GM10248 (cell line): ENCODE data around the gene MIPEP.

Experiments
- CTCF ChIA-PET: fragments of 300-600 bp; sonication (Branson Sonifier 250); formaldehyde crosslinking; extraction: SDS; loops from one replicate; lab custom pipeline; 2021; ENCODE audit warnings: antibody characterized with exemption; lab: Yijun Ruan, JAX
- POLR2A ChIA-PET: fragments of 350-650 bp; sonication (Branson Sonifier 250); formaldehyde crosslinking; extraction: SDS; loops from one replicate; lab custom pipeline; 2020; ENCODE audit warnings: antibody characterized with exemption; lab: Yijun Ruan, JAX
- DNase-seq: peaks from one replicate; pipeline ENCODE4 v3.0.0; 2012; ENCODE audit errors: extremely low spot score
- TF ChIP-seq, protein P1 (sequence below): IDR thresholded peaks from 2 replicates; pipeline ENCODE4 v1.5.1; 2012; ENCODE audit warnings: mild to moderate bottlenecking, low read depth; ENCODE audit errors: extremely low read depth, missing control alignments, control extremely low read depth

Gene MIPEP

DNA sequence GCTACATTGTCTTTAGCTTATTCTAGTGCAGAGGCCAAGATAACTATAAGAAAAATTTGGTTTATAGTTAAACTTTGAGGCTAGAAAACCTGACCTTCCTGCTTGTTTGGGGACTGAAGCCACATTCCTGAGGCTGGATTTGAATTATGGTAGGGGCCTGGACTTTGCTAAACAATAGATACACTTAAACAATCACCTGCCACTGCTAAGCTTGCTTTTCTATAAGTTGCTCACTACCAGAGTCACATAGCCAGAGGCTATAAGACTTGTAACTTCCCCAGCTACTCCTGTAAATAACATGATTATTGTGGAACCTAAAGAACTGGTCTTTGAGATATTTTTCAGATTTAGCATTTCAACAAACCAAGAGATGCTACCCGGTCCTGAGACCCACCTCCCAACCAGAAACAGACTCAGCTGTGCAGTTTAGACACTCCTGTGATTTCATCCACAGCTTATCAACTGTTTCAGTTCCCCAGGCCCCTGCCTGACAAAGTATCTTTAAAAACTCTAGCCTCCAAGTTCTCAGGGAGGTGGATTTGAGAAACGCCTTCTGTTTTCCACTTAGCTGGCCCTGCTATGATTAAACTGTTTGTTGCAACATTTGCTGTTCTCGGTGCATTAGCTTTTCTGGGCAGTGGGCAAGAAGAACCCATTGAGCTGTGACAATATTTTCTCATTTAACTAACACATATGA, 77.7 kb downstream of the MIPEP start:
- POLR2A ChIA-PET, result no interaction called here
- DNase-seq, result no peak
- TF ChIP-seq, protein P1, sequence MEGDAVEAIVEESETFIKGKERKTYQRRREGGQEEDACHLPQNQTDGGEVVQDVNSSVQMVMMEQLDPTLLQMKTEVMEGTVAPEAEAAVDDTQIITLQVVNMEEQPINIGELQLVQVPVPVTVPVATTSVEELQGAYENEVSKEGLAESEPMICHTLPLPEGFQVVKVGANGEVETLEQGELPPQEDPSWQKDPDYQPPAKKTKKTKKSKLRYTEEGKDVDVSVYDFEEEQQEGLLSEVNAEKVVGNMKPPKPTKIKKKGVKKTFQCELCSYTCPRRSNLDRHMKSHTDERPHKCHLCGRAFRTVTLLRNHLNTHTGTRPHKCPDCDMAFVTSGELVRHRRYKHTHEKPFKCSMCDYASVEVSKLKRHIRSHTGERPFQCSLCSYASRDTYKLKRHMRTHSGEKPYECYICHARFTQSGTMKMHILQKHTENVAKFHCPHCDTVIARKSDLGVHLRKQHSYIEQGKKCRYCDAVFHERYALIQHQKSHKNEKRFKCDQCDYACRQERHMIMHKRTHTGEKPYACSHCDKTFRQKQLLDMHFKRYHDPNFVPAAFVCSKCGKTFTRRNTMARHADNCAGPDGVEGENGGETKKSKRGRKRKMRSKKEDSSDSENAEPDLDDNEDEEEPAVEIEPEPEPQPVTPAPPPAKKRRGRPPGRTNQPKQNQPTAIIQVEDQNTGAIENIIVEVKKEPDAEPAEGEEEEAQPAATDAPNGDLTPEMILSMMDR, result no peak
- CTCF ChIA-PET, result interaction anchor here (0.8 to 2.4 kb wide), 21 partner anchors 8 to 458 kb away, joined by 3 to 11 read pairs (median 4); no protein-coding TSS in a partner anchor

DNA sequence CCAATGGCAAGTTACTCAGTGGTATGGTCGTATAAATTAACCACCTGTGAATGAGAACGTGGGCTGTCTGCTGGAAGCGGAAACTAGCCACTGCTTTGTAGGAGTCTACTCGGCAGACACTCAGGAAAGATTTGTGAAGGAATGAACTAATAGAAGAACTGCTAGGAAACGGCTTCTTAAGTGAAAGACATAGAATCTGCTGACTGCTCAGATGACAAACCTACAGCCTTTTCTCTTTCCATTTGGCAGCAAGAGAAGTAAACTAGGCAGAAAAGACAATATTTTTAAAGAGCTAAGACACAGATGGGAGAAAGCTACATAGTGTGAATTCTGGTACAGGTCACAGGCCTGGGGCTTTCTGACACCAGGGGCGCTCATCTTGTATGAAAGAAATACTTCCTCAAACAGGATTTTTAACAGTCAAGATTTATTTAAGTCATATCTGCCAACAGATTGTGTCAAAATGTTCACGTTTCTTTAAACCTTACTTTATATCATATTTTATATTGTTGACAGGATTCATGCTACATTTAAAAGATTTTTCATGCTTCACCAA, 78.4 kb downstream of the MIPEP start:
- CTCF ChIA-PET, result interaction anchor here (0.8 to 2.4 kb wide), 19 partner anchors 10 to 459 kb away, joined by 3 to 11 read pairs (median 5); no protein-coding TSS in a partner anchor
- POLR2A ChIA-PET, result no interaction called here
- TF ChIP-seq, protein P1, result peak; percentile 41
- peak; percentile 36 for DNase-seq

DNA sequence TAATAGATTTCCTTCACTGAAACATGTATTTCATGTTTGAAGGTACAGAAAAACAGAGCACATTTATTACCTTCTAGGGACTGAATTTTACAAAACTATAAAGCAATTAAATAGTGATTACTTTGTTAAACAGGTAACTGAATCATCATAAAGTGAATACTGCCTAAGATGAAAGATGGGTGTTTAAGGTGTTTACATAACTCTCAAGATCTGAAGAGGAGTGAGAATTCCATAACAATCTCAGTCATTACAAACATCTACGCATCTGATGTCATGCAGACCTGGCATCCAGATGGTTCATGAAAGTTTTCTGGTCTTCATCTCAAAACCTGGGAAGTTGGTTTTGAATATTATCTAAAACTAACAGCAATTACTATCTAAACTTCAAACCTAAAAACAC, 80.4 kb downstream of the MIPEP start:
- DNase-seq, result no peak
- ChIA-PET CTCF (interaction anchor here (1.2 to 1.7 kb wide), 2 partner anchors 15 to 36 kb away, joined by 3 to 5 read pairs; no protein-coding TSS in a partner anchor), POLR2A (no interaction called here)
- TF ChIP-seq, protein P1, result no peak

DNA sequence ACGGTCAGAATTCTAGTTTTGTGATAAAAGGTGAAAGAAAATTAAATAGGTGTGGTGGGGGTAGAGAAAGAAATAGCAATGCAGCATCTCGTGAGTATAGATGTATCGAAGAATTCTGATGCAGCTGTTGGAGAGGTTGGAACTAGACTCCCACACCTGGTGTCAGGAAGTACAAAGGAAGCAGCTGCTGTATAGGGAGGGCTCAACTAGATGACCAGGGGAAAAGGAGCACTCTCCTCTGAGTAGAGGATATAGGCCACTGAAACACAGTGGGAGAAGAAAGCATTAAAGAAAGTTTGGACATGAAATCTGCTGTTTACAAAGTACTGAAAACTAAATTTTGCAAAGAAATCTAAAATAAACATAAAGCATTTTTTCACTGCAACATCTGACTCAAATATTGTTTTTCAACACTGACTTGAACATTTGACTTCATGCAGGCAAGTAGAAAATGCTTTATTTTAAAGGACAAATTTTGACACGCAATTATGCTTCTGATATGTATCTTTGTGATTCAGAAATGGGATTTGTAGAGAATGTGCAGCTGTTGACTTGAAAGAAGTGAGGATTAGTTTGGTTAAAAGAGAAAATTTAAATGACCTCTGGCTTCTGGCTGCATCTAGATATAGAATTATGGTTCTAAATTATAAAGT, 82.2 kb downstream of the MIPEP start:
- POLR2A ChIA-PET, result interaction anchor here (0.6 kb wide), 1 partner anchor 8 kb away, joined by 7 read pairs; no protein-coding TSS in a partner anchor
- CTCF ChIA-PET, result no interaction called here
- DNase-seq, result no peak
- TF ChIP-seq, protein P1, result no peak

DNA sequence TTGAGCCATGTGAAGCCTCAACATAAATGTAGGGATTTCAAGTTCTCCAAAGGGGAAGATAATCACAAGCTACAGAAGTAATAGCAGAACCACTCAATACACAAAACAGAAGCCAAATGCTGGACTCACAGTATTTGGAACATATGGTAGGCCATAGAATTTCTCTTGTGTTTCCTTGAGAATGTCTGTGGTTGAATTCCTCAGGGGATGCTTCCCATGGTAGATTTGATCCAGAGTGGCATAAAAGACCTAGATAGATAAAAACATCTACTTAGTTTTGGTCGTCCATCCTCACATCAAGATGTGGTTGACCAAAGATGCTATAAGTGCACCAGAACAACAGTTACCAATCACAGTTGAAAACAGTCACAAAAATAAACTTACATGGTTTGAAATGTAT, 83.4 kb downstream of the MIPEP start:
- no peak for DNase-seq
- ChIA-PET CTCF (no interaction called here), POLR2A (no interaction called here)
- TF ChIP-seq, protein P1, result no peak

DNA sequence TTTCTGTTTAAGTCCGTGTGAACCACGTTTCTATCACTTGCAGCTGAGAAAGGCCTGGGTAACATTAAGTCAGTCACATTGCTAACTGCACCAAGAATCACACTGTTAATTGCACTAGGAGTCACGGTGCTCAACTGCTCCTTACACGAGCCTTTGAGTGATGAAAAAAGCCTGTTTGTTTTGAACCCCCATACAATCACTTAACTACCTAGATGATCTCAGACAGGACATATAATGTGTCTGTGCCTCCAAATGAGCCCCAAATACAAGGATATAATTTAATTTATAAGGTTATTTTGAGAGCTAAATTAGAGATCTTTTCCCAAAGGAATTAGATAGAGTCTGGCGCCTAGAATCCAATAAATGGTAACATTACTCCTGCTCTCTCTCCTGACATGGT, 84.1 kb downstream of the MIPEP start:
- TF ChIP-seq, protein P1, result no peak
- ChIA-PET POLR2A (no interaction called here), CTCF (interaction anchor here (0.9 to 1.0 kb wide), 2 partner anchors 11 to 54 kb away, joined by 3 read pairs; no protein-coding TSS in a partner anchor)
- no peak for DNase-seq
